Psoas muscle (tissue), 8 donors: ENCODE measurements around the gene UFM1. TPM values are rescaled to one million over a fixed set of nuclear protein-coding genes. Genes with fewer than 3 reads are reported as not detected.

Experiments used
- ATAC-seq, 4 donors: fragments of 200-7000 bp; cut with Tn5 transposase; one replicate each; pipeline ENCODE4 v1.9.1; 2020; ENCODE audit warnings: moderate library complexity in 3 of 4, mild to moderate bottlenecking in 2 of 4
- DNase-seq, 2 donors: peaks; one replicate each; pipeline ENCODE4 v3.0.0-alpha.2; 2020
- H3K27ac ChIP-seq: fragments of 200-600 bp; one replicate; pipeline ENCODE4 v1.8.0; 2022
- H3K27me3 ChIP-seq, 3 donors: fragments of 200-600 bp in 1 of 3; one replicate each; pipeline versions ENCODE4 v1.6.1 to v1.8.0; 2013 to 2022; ENCODE audit warnings: low read length in 2 of 3, mild to moderate bottlenecking in 2 of 3, moderate library complexity in 1 of 3; ENCODE audit not compliant: insufficient read depth in 3 of 3
- H3K36me3 ChIP-seq, 2 donors: fragments of 200-600 bp in 1 of 2; one replicate each; pipeline versions ENCODE4 v1.6.1 to v1.8.0; 2013 to 2022; ENCODE audit warnings: low read depth in 1 of 2, mild to moderate bottlenecking in 1 of 2, moderate library complexity in 1 of 2; ENCODE audit not compliant: insufficient read depth in 1 of 2
- H3K4me1 ChIP-seq: fragments of 200-600 bp; one replicate; pipeline ENCODE4 v1.8.0; 2022
- H3K4me3 ChIP-seq: fragments of 200-600 bp; one replicate; pipeline ENCODE4 v1.8.0; 2022; ENCODE audit warnings: mild to moderate bottlenecking
- H3K9me3 ChIP-seq: fragments of 200-600 bp; one replicate; pipeline ENCODE4 v1.8.0; 2022
- CTCF ChIP-seq: fragments of 200-600 bp; IDR thresholded peaks from one replicate; pipeline ENCODE4 v1.8.0; 2022; ENCODE audit warnings: antibody characterized with exemption
- WGBS, 3 donors: extraction: QIAGEN DNeasy Blood & Tissue Kit; methylation state at CpG; one replicate each; pipeline versions ENCODE4 v1.1.6 to v1.1.7; 2013; 5-methylcytosine and 5-hydroxymethylcytosine counted together
- intact Hi-C, 2 donors: fragments of 100-400 bp; cut with DNase I; formaldehyde crosslinking; loops; one replicate each; pipeline versions ENCODE4 v1.11.0 to v1.14.2; 2022
- polyA plus RNA-seq, 3 donors: library from polyadenylated mRNA; stranded (reverse); fragments of 200-250 nt; gene quantifications; one replicate each; pipeline ENCODE4 v1.2.3, GENCODE V29; 2013
- total RNA-seq, 4 donors: library from RNA; stranded (reverse); fragmentation: NEBNext Ultra II Directional in 2 of 4; extraction: Animal tissue kit (Norgen Biotek cat#: 25700) in 2 of 4; gene quantifications; one replicate each; pipeline versions ENCODE4 v1.2.1 to v1.2.4, GENCODE V29; 2021 to 2023
- donor health status: healthy with polysubstance abuse.
- donor health status: DM: no; HTN: no; CAD: no; lungs with moderate emphysema.
- donor health status: Bipolar disorder and iron deficiency.
- donor health status: healthy.
- donor health status: DM: yes; HTN: yes; CAD: no.
- donor health status: DM: no; HTN: no; CAD: no.
- donor health status: DM: no; HTN: no; CAD: no.
- donor health status: DM: yes; HTN: yes; CAD: no.

Gene UFM1
- total and polyA plus RNA-seq, 7 donors: 19.8 to 56.8 (median 27.7) TPM

- ATAC-seq (no peak), DNase-seq (no peak)
- Histone ChIP-seq H3K9me3 (no peaks in the 10 kb centered on the region), H3K4me1 (no peaks in the 10 kb centered on the region), H3K4me3 (no peak overlapping the region), H3K27ac (no peak overlapping the region), H3K36me3 (no peaks in the 10 kb centered on the region), H3K27me3 (no peaks in the 10 kb centered on the region)
- 26 to 53% (median 37%) methylated on average over 2 of the region's 2 CpGs for WGBS, 3 donors
- no peak for TF ChIP-seq CTCF
- intact Hi-C loops: no loop called here
Observed at GRCh38 chr13:38399535-38399934, 49.9 kb downstream of the UFM1 start.

GRCh38 chr13:38401276-38401675 lies 51.6 kb downstream of the UFM1 start:
- Histone ChIP-seq H3K36me3 (no peaks in the 10 kb centered on the region), H3K9me3 (no peaks in the 10 kb centered on the region), H3K27ac (no peak overlapping the region), H3K4me1 (no peaks in the 10 kb centered on the region), H3K27me3 (no peaks in the 10 kb centered on the region), H3K4me3 (no peak overlapping the region)
- intact Hi-C loops: no loop called here
- ATAC-seq (no peak), DNase-seq (no peak)
- TF ChIP-seq CTCF: no peak

GRCh38 chr13:38405216-38405615 lies 55.6 kb downstream of the UFM1 start:
- DNase-seq (no peak), ATAC-seq (no peak)
- intact Hi-C loops: no loop called here
- 22 to 33% (median 24%) methylated on average over 1 of the region's 1 CpG for WGBS, 3 donors
- Histone ChIP-seq H3K4me1 (no peaks in the 10 kb centered on the region), H3K27me3 (no peaks in the 10 kb centered on the region), H3K27ac (no peak overlapping the region), H3K36me3 (no peaks in the 10 kb centered on the region), H3K9me3 (no peaks in the 10 kb centered on the region), H3K4me3 (no peak overlapping the region)
- no peak for TF ChIP-seq CTCF

- no peak for TF ChIP-seq CTCF
- H3K27me3 ChIP-seq: no peaks in the 10 kb centered on the region
- no peaks in the 10 kb centered on the region for H3K9me3 ChIP-seq
- no peaks in the 10 kb centered on the region for H3K4me1 ChIP-seq
- DNase-seq: no peak
- WGBS, 3 donors: 91 to 98% (median 95%) methylated on average over 2 of the region's 2 CpGs
- H3K27ac ChIP-seq: no peak overlapping the region
- intact Hi-C loops: no loop called here
- no peak for ATAC-seq
- no peaks in the 10 kb centered on the region for H3K36me3 ChIP-seq
- H3K4me3 ChIP-seq: no peak overlapping the region
Observed at GRCh38 chr13:38409771-38410170, 60.1 kb downstream of the UFM1 start.

GRCh38 chr13:38412266-38412665 lies 62.6 kb downstream of the UFM1 start:
- Histone ChIP-seq H3K27me3 (no peaks in the 10 kb centered on the region), H3K4me3 (no peak overlapping the region), H3K36me3 (no peaks in the 10 kb centered on the region), H3K27ac (no peak overlapping the region), H3K9me3 (no peaks in the 10 kb centered on the region), H3K4me1 (no peaks in the 10 kb centered on the region)
- WGBS, 3 donors: 18 to 22% (median 22%) methylated on average over 1 of the region's 1 CpG
- no peak for ATAC-seq
- intact Hi-C loops: no loop called here
- TF ChIP-seq CTCF: no peak
- DNase-seq: no peak
